Ishikawa (cell line): Measurements from ENCODE around the gene CNTN4.

Experiments
- CEBPB ChIP-seq: IDR thresholded peaks from 2 replicates; pipeline ENCODE4 v1.6.1; 2012
- CREB1 ChIP-seq: IDR thresholded peaks from 2 replicates; pipeline ENCODE4 v1.6.1; 2012; ENCODE audit warnings: low read depth
- EGR1 ChIP-seq: IDR thresholded peaks from 2 replicates; pipeline ENCODE4 v1.6.1; 2012
- EP300 ChIP-seq: IDR thresholded peaks from 2 replicates; pipeline ENCODE4 v1.6.1; 2012; ENCODE audit warnings: borderline replicate concordance
- FOXM1 ChIP-seq: IDR thresholded peaks from 2 replicates; pipeline ENCODE4 v1.6.1; 2012; ENCODE audit warnings: low read depth, borderline replicate concordance
- MAX ChIP-seq: IDR thresholded peaks from 2 replicates; pipeline ENCODE4 v1.6.1; 2012
- NFIC ChIP-seq: IDR thresholded peaks from 2 replicates; pipeline ENCODE4 v1.6.1; 2012
- RAD21 ChIP-seq: IDR thresholded peaks from 2 replicates; pipeline ENCODE4 v1.6.1; 2012; ENCODE audit warnings: low read depth
- REST ChIP-seq: IDR thresholded peaks from 2 replicates; pipeline ENCODE4 v1.6.1; 2012; ENCODE audit warnings: low read depth, mild to moderate bottlenecking
- TAF1 ChIP-seq: IDR thresholded peaks from 2 replicates; pipeline ENCODE4 v1.6.1; 2012; ENCODE audit warnings: low read depth, mild to moderate bottlenecking
- TCF12 ChIP-seq: IDR thresholded peaks from 2 replicates; pipeline ENCODE4 v1.6.1; 2012; ENCODE audit warnings: low read depth
- TEAD4 ChIP-seq: IDR thresholded peaks from 2 replicates; pipeline ENCODE4 v1.6.1; 2012
- USF1 ChIP-seq: IDR thresholded peaks from 2 replicates; pipeline ENCODE4 v1.6.1; 2012
- YY1 ChIP-seq: IDR thresholded peaks from 2 replicates; pipeline ENCODE4 v1.6.1; 2012; ENCODE audit warnings: low read depth
- ZBTB7A ChIP-seq: IDR thresholded peaks from 2 replicates; pipeline ENCODE4 v1.6.1; 2012; ENCODE audit warnings: low read depth

Gene CNTN4

GRCh38 chr3:2677501-2677900, 578.8 kb downstream of the CNTN4 start:
- no peak for TF ChIP-seq REST
- TF ChIP-seq TAF1 = no peak
- no peak for TF ChIP-seq CEBPB
- TF ChIP-seq CREB1 = no peak
- TF ChIP-seq EP300 = no peak
- TF ChIP-seq TEAD4 = no peak
- no peak for TF ChIP-seq EGR1
- TF ChIP-seq MAX = no peak
- TF ChIP-seq ZBTB7A = no peak
- TF ChIP-seq USF1 = no peak
- TF ChIP-seq NFIC = no peak
- TF ChIP-seq YY1 = no peak
- TF ChIP-seq FOXM1 = no peak
- TF ChIP-seq TCF12 = no peak
- TF ChIP-seq RAD21 = no peak

- TF ChIP-seq YY1 (no peak), EP300 (no peak), TAF1 (no peak), RAD21 (no peak), USF1 (no peak), REST (no peak), TCF12 (no peak), CREB1 (no peak), CEBPB (no peak), ZBTB7A (no peak), EGR1 (no peak), FOXM1 (no peak), NFIC (no peak), MAX (no peak), TEAD4 (no peak)
These were observed 581.6 kb downstream of the CNTN4 start for GRCh38 chr3:2680236-2680635.

- TF ChIP-seq YY1 = no peak
- TF ChIP-seq REST = no peak
- TF ChIP-seq CEBPB = no peak
- TF ChIP-seq TAF1 = no peak
- no peak for TF ChIP-seq ZBTB7A
- no peak for TF ChIP-seq EGR1
- TF ChIP-seq CREB1 = no peak
- TF ChIP-seq NFIC = no peak
- no peak for TF ChIP-seq EP300
- TF ChIP-seq MAX = no peak
- TF ChIP-seq RAD21 = no peak
- no peak for TF ChIP-seq FOXM1
- no peak for TF ChIP-seq USF1
- TF ChIP-seq TCF12 = no peak
- TF ChIP-seq TEAD4 = no peak
These were observed 585.4 kb downstream of the CNTN4 start for GRCh38 chr3:2684046-2684445.
